Measurements from ENCODE around the gene IL17F. TPM values are rescaled to one million over a fixed set of nuclear protein-coding genes. Genes with fewer than 3 reads are reported as not detected.

The IL17F gene
- total RNA-seq, 1 experiment from 2014 or later = not detected

DNA sequence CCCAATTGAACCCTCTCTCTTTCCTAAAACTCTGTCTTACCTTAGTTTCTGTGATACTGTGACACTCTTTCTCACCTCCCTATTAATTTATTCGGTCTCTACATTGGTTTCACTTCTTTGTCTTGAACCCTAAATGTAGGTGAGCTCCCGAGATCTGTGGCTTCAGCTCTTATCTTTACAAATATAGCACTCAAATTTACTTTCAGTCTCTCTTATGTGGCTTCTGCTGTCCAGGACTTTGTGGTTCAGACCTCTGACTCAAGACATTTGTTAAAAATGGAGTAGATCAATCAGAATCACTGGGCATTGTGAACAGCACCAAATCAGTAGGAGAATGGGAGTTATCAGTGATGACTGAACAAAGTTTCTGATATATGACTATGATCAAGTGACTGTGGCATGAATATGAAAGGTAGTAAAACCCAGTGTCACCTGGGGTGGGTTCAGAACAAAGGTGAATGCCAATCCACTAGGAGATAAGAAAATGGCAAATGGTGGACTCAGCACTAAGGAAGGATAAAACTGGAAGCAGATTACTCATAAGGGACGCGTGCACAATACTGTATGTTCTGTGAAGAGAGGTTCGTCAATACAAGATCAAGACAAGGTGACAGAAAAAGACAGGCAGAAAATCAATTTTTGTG, 27.2 kb downstream of the IL17F start:
- Histone ChIP-seq H3K79me2 (ENCODE audit: insufficient read depth, low read length) (no peaks in the 10 kb centered on the region), H3K27ac (ENCODE audit: low read depth, low read length) (no peak overlapping the region), H3K4me2 (ENCODE audit: low read length) (no peak overlapping the region), H3K4me1 (ENCODE audit: control insufficient read depth in 1 of 2, insufficient read depth in 2 of 2, low read length in 2 of 2) (no peaks in the 10 kb centered on the region), H3K36me3 (ENCODE audit: control insufficient read depth in 1 of 2, insufficient read depth in 2 of 2, low read length in 2 of 2) (no peaks in the 10 kb centered on the region), H3K9me2 (ENCODE audit: insufficient read depth) (no peaks in the 10 kb centered on the region), H3K4me3 (replicated peaks in 1 of 2; ENCODE audit: low read depth in 1 of 2, low read length in 2 of 2) (no peak overlapping the region), H3K27me3 (ENCODE audit: insufficient read depth, low read length) (peaks cover 20% of the 10 kb centered on the region), H3K9me3 (ENCODE audit: control insufficient read depth in 1 of 2, insufficient read depth in 1 of 2, low read depth in 1 of 2, low read length in 2 of 2) (no peaks in the 10 kb centered on the region), H4K20me1 (ENCODE audit: insufficient read depth) (no peaks in the 10 kb centered on the region), H3K9ac (ENCODE audit: low read length) (no peak overlapping the region), H2AFZ (ENCODE audit: low read depth, low read length, poor library complexity, severe bottlenecking) (no peak overlapping the region)
- ChIA-PET RAD21 (ENCODE audit: low non-redundant PET in 1 of 2, low total read pairs in 2 of 2, uncharacterized antibody in 2 of 2, unreplicated experiment in 2 of 2) (no interaction called here), POLR2A (no interaction called here), CTCF (no interaction called here)
- BruUV-seq (replicated peaks) = no TSS peak
- ATAC-seq (no peak), DNase-seq (ENCODE audit: low read depth, low spot score) (no peak)
- intact Hi-C loops (cut with micrococcal nuclease) = no loop called here
- no peak for TF ChIP-seq POLR2A (IDR thresholded peaks at IDR 0.05; ENCODE audit: borderline replicate concordance, extremely low read depth, insufficient read depth, insufficient read length)
- TF ChIP-seq ZFX (IDR thresholded peaks at IDR 0.05) = no peak
- TF ChIP-seq EZH2phosphoT487 (IDR thresholded peaks at IDR 0.05; ENCODE audit: borderline replicate concordance) = no peak
- TF ChIP-seq SP1 (IDR thresholded peaks at IDR 0.05; ENCODE audit: low read depth) = no peak

DNA sequence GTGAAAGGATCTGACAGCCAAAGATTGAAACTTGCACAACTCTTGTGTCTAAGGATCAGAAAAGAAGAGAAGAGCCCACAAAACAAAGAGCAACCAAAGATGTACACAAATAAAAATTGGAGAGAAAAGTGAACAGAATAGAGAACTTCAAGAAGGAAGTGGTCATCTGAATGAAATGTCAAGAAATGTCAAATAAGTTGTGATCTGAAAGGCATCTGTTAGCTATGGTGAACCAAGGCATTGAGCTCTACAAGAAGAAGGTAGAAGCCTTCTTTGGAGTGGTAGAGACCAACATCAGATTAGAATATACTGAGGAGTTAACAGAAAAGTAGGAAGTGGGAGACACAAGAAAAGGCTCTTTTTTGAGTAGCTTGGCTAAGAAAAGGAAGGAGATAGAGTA, 28.5 kb downstream of the IL17F start:
- Histone ChIP-seq H3K4me1 (ENCODE audit: control insufficient read depth in 1 of 2, insufficient read depth in 2 of 2, low read length in 2 of 2) (no peaks in the 10 kb centered on the region), H3K4me2 (ENCODE audit: low read length) (no peak overlapping the region), H2AFZ (ENCODE audit: low read depth, low read length, poor library complexity, severe bottlenecking) (no peak overlapping the region), H3K79me2 (ENCODE audit: insufficient read depth, low read length) (no peaks in the 10 kb centered on the region), H3K9ac (ENCODE audit: low read length) (no peak overlapping the region), H3K4me3 (replicated peaks in 1 of 2; ENCODE audit: low read depth in 1 of 2, low read length in 2 of 2) (no peak overlapping the region), H3K9me2 (ENCODE audit: insufficient read depth) (no peaks in the 10 kb centered on the region), H3K36me3 (ENCODE audit: control insufficient read depth in 1 of 2, insufficient read depth in 2 of 2, low read length in 2 of 2) (no peaks in the 10 kb centered on the region), H3K27ac (ENCODE audit: low read depth, low read length) (no peak overlapping the region), H3K9me3 (ENCODE audit: control insufficient read depth in 1 of 2, insufficient read depth in 1 of 2, low read depth in 1 of 2, low read length in 2 of 2) (no peaks in the 10 kb centered on the region), H3K27me3 (ENCODE audit: insufficient read depth, low read length) (peaks cover 19% of the 10 kb centered on the region), H4K20me1 (ENCODE audit: insufficient read depth) (no peaks in the 10 kb centered on the region)
- RAD21 ChIA-PET (ENCODE audit: low non-redundant PET in 1 of 2, low total read pairs in 2 of 2, uncharacterized antibody in 2 of 2, unreplicated experiment in 2 of 2) = no interaction called here
- intact Hi-C loops (cut with micrococcal nuclease) = no loop called here
- BruUV-seq (replicated peaks) = no TSS peak
- CTCF ChIA-PET = no interaction called here
- ATAC-seq (no peak), DNase-seq (ENCODE audit: low read depth, low spot score) (no peak)
- POLR2A ChIA-PET = no interaction called here
- TF ChIP-seq ELF1 (IDR thresholded peaks at IDR 0.05; ENCODE audit: borderline replicate concordance, low read depth) (no peak), JUND (IDR thresholded peaks at IDR 0.05) (no peak), YY1 (IDR thresholded peaks at IDR 0.05; ENCODE audit: extremely low read depth, insufficient replicate concordance, low read depth, low read length) (no peak), EZH2 (IDR thresholded peaks at IDR 0.05) (no peak), CBX3 (IDR thresholded peaks at IDR 0.05; ENCODE audit: low read depth) (no peak), EGR1 (IDR thresholded peaks at IDR 0.05; ENCODE audit: low read depth) (no peak), POLR2A (IDR thresholded peaks at IDR 0.05; ENCODE audit: borderline replicate concordance, extremely low read depth, insufficient read depth, insufficient read length) (no peak)
- TF ChIP-seq, protein P1, sequence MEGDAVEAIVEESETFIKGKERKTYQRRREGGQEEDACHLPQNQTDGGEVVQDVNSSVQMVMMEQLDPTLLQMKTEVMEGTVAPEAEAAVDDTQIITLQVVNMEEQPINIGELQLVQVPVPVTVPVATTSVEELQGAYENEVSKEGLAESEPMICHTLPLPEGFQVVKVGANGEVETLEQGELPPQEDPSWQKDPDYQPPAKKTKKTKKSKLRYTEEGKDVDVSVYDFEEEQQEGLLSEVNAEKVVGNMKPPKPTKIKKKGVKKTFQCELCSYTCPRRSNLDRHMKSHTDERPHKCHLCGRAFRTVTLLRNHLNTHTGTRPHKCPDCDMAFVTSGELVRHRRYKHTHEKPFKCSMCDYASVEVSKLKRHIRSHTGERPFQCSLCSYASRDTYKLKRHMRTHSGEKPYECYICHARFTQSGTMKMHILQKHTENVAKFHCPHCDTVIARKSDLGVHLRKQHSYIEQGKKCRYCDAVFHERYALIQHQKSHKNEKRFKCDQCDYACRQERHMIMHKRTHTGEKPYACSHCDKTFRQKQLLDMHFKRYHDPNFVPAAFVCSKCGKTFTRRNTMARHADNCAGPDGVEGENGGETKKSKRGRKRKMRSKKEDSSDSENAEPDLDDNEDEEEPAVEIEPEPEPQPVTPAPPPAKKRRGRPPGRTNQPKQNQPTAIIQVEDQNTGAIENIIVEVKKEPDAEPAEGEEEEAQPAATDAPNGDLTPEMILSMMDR (IDR thresholded peaks at IDR 0.05 in 2 of 3, conservative IDR thresholded peaks at IDR 0.05 in 1 of 3; ENCODE audit: borderline replicate concordance in 1 of 3, insufficient read depth in 1 of 3, low read depth in 2 of 3, low read length in 2 of 3) = no peak
- TF ChIP-seq, protein P2, sequence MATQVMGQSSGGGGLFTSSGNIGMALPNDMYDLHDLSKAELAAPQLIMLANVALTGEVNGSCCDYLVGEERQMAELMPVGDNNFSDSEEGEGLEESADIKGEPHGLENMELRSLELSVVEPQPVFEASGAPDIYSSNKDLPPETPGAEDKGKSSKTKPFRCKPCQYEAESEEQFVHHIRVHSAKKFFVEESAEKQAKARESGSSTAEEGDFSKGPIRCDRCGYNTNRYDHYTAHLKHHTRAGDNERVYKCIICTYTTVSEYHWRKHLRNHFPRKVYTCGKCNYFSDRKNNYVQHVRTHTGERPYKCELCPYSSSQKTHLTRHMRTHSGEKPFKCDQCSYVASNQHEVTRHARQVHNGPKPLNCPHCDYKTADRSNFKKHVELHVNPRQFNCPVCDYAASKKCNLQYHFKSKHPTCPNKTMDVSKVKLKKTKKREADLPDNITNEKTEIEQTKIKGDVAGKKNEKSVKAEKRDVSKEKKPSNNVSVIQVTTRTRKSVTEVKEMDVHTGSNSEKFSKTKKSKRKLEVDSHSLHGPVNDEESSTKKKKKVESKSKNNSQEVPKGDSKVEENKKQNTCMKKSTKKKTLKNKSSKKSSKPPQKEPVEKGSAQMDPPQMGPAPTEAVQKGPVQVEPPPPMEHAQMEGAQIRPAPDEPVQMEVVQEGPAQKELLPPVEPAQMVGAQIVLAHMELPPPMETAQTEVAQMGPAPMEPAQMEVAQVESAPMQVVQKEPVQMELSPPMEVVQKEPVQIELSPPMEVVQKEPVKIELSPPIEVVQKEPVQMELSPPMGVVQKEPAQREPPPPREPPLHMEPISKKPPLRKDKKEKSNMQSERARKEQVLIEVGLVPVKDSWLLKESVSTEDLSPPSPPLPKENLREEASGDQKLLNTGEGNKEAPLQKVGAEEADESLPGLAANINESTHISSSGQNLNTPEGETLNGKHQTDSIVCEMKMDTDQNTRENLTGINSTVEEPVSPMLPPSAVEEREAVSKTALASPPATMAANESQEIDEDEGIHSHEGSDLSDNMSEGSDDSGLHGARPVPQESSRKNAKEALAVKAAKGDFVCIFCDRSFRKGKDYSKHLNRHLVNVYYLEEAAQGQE (IDR thresholded peaks at IDR 0.05; ENCODE audit: low read depth) = no peak
- TF ChIP-seq, protein P3, sequence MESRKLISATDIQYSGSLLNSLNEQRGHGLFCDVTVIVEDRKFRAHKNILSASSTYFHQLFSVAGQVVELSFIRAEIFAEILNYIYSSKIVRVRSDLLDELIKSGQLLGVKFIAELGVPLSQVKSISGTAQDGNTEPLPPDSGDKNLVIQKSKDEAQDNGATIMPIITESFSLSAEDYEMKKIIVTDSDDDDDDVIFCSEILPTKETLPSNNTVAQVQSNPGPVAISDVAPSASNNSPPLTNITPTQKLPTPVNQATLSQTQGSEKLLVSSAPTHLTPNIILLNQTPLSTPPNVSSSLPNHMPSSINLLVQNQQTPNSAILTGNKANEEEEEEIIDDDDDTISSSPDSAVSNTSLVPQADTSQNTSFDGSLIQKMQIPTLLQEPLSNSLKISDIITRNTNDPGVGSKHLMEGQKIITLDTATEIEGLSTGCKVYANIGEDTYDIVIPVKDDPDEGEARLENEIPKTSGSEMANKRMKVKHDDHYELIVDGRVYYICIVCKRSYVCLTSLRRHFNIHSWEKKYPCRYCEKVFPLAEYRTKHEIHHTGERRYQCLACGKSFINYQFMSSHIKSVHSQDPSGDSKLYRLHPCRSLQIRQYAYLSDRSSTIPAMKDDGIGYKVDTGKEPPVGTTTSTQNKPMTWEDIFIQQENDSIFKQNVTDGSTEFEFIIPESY (IDR thresholded peaks at IDR 0.05; ENCODE audit: extremely low read depth, insufficient replicate concordance, low read length) = no peak
